Measurements from ENCODE around the gene COPG1. TPM values are rescaled to one million over a fixed set of nuclear protein-coding genes. Genes with fewer than 3 reads are reported as not detected.

COPG1 gene
- total and polyA plus RNA-seq, 2 experiments from 2014 or later: 114 to 154 TPM

- DNase-seq (ENCODE audit: low read depth in 1 of 2, low spot score in 1 of 2): no peak
- Histone ChIP-seq H3K27ac (no peak overlapping the region), H3K27me3 (no peaks in the 10 kb centered on the region), H3K9me3 (ENCODE audit: low read depth) (no peaks in the 10 kb centered on the region), H3K4me3 (no peak overlapping the region), H3K4me1 (ENCODE audit: low read depth) (no peaks in the 10 kb centered on the region), H3K36me3 (no peaks in the 10 kb centered on the region)
- no peak for TF ChIP-seq CTCF (IDR thresholded peaks at IDR 0.05; ENCODE audit: low read depth, low read length)
Observed at GRCh38 chr3:129320825-129321487, 71.5 kb downstream of the COPG1 start.

GRCh38 chr3:129321887-129322286 is 72.5 kb downstream of the COPG1 start:
- TF ChIP-seq CTCF (IDR thresholded peaks at IDR 0.05; ENCODE audit: low read depth, low read length): no peak
- Histone ChIP-seq H3K4me3 (no peak overlapping the region), H3K9me3 (ENCODE audit: low read depth) (no peaks in the 10 kb centered on the region), H3K36me3 (no peaks in the 10 kb centered on the region), H3K27me3 (no peaks in the 10 kb centered on the region), H3K4me1 (ENCODE audit: low read depth) (no peaks in the 10 kb centered on the region), H3K27ac (no peak overlapping the region)
- DNase-seq (ENCODE audit: low read depth in 1 of 2, low spot score in 1 of 2): no peak

DNA sequence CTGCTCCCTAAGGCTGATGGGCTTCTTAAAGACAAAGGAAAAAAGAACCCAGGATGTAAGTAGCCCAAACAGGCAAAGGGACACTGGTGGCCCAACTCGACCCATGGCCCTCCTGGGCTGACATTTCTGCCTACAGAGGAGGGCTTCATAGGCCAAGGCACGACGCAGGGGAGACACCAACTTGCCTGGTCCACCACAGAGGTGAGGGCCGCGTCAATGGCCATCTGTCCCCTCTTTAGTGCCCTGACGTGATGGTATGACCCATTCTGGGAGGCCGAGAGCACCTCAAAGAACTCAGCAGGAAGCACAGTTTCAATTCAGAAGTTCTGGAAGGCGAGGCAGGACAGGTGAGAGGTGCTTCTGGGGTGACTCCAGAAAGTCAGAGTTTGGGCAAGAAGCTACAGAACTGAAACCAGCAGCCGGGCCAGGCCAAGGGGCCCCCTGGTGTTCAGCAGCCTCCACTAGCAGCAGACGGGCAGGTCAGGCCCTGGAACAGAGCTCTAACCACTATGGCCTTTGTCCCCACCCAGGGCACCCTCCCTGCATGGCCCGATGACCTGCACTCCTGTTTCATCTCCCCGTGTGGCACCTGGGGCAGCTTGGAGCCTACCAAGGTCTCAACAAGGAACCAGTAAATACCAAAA is 74.4 kb downstream of the COPG1 start:
- TF ChIP-seq CTCF (IDR thresholded peaks at IDR 0.05; ENCODE audit: low read depth, low read length): no peak
- no peak overlapping the region for H3K4me3 ChIP-seq
- H3K27me3 ChIP-seq: no peaks in the 10 kb centered on the region
- no peaks in the 10 kb centered on the region for H3K36me3 ChIP-seq
- H3K9me3 ChIP-seq (ENCODE audit: low read depth): no peaks in the 10 kb centered on the region
- DNase-seq (ENCODE audit: low read depth in 1 of 2, low spot score in 1 of 2): no peak
- H3K4me1 ChIP-seq (ENCODE audit: low read depth): no peaks in the 10 kb centered on the region
- no peak overlapping the region for H3K27ac ChIP-seq

DNA sequence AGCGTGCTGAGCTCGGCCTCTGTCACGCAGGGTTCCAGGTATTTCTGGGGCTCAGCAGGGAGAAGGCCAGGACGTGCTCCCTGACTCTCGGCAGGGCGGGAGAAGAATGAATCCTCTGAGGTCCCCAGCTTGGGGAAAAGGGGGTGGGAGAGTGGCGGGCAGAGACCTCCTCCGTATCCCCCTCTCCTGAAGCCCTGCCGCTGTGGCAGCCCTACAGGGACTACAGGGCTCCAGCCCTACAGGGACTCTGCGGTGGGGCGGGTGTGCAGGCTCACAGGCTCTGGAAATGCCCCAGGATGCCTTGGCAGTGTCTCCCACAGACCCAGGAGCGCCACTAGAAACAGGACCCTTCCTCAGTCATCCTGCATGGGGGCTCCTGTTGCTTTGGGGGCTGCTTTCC is 75.4 kb downstream of the COPG1 start:
- Histone ChIP-seq H3K27me3 (no peaks in the 10 kb centered on the region), H3K27ac (no peak overlapping the region), H3K4me1 (ENCODE audit: low read depth) (no peaks in the 10 kb centered on the region), H3K9me3 (ENCODE audit: low read depth) (no peaks in the 10 kb centered on the region), H3K36me3 (no peaks in the 10 kb centered on the region), H3K4me3 (no peak overlapping the region)
- TF ChIP-seq CTCF (IDR thresholded peaks at IDR 0.05; ENCODE audit: low read depth, low read length): no peak
- no peak for DNase-seq (ENCODE audit: low read depth in 1 of 2, low spot score in 1 of 2)

GRCh38 chr3:129325383-129325782 is 76.0 kb downstream of the COPG1 start:
- no peak overlapping the region for H3K27ac ChIP-seq
- no peaks in the 10 kb centered on the region for H3K4me1 ChIP-seq (ENCODE audit: low read depth)
- no peaks in the 10 kb centered on the region for H3K36me3 ChIP-seq
- H3K9me3 ChIP-seq (ENCODE audit: low read depth): no peaks in the 10 kb centered on the region
- no peaks in the 10 kb centered on the region for H3K27me3 ChIP-seq
- no peak for DNase-seq (ENCODE audit: low read depth in 1 of 2, low spot score in 1 of 2)
- TF ChIP-seq CTCF (IDR thresholded peaks at IDR 0.05; ENCODE audit: low read depth, low read length): no peak
- H3K4me3 ChIP-seq: no peak overlapping the region

All from cardiac muscle cell (in vitro differentiated cells and primary cell).